Jurkat, Clone E6-1 (cell line): Measurements from ENCODE around the gene POLR2E.

Source experiments
- DNase-seq: peaks from one replicate; pipeline ENCODE4 v3.0.0-alpha.2; 2011; ENCODE audit warnings: low read depth, low spot score
- H3K4me3 ChIP-seq: 2 replicates; pipeline ENCODE4 v1.5.1; 2011; ENCODE audit warnings: mild to moderate bottlenecking, low read length, control low read depth, moderate library complexity

POLR2E gene

GRCh38 chr19:1041272-1041834 lies 53.8 kb downstream of the POLR2E start:
- H3K4me3 ChIP-seq = peak overlapping the region; percentile 27
- DNase-seq = no peak

GRCh38 chr19:1040476-1041271 lies 54.5 kb downstream of the POLR2E start:
- DNase-seq = peak; percentile 97
- peak overlapping the region; percentile 79 for H3K4me3 ChIP-seq

GRCh38 chr19:1039646-1040475 lies 55.3 kb downstream of the POLR2E start, which contains the start of gene ABCA7:
TSS of gene ABCA7 (plus strand) at chr19:1040107. CDS start at chr19:1041362, 1,255 bp downstream.
- DNase-seq = peak; percentile 98
- peak within 1 kb of the TSS; percentile 79 for H3K4me3 ChIP-seq

GRCh38 chr19:1038978-1039645 lies 56.1 kb downstream of the POLR2E start:
- H3K4me3 ChIP-seq = peak overlapping the region; percentile 22; the same call in 1 of the 2 replicates
- no peak for DNase-seq

GRCh38 chr19:1037621-1038064 lies 57.5 kb downstream of the POLR2E start:
- peak overlapping the region; percentile 39 for H3K4me3 ChIP-seq

More at GRCh38 chr19:1037621-1038064, 57.5 kb downstream of the POLR2E start:
- DNase-seq = no peak
